ENCODE data around the gene SPO11. TPM values are rescaled to one million over a fixed set of nuclear protein-coding genes. Genes with fewer than 3 reads are reported as not detected.

SPO11 gene
- total and polyA plus RNA-seq, 2 of the 4 experiments (the other 2 are of a cell fraction) = not detected

- Histone ChIP-seq H3K56ac (ENCODE audit: extremely low read depth, insufficient read depth, low read length) (no peak overlapping the region), H3K4me2 (ENCODE audit: low read depth, low read length) (no peak overlapping the region), H2AK5ac (ENCODE audit: low read depth, low read length) (no peak overlapping the region), H2AK9ac (replicated peaks; ENCODE audit: low read depth, low read length, poor library complexity) (no peak overlapping the region), H3K27me3 (ENCODE audit: control insufficient read depth, insufficient read depth, low read length) (peaks cover 15% of the 10 kb centered on the region), H3K9me3 (ENCODE audit: control insufficient read depth, insufficient read depth, low read length) (no peaks in the 10 kb centered on the region), H4K8ac (ENCODE audit: low read depth in 2 of 2, low read length in 2 of 2) (no peak overlapping the region), H3K27ac (ENCODE audit: insufficient read depth, low read length) (no peak overlapping the region), H4K20me1 (ENCODE audit: insufficient read depth, low read length) (no peaks in the 10 kb centered on the region), H3K79me1 (ENCODE audit: low read depth in 1 of 2, low read length in 2 of 2) (no peaks in the 10 kb centered on the region), H3K36me3 (ENCODE audit: control insufficient read depth, insufficient read depth, low read length) (no peaks in the 10 kb centered on the region), H3K4me1 (ENCODE audit: control insufficient read depth, insufficient read depth, low read length) (peaks cover under 1% of the 10 kb centered on the region; the same call in 1 of the 2 replicates), H4K5ac (ENCODE audit: low read depth, low read length) (no peak overlapping the region), H3K23ac (ENCODE audit: low read depth, low read length) (no peak overlapping the region), H2AFZ (replicated peaks; ENCODE audit: low read length, poor library complexity) (no peak overlapping the region), H2BK5ac (ENCODE audit: low read depth, low read length, poor library complexity, severe bottlenecking) (no peak overlapping the region), H2BK20ac (ENCODE audit: low read depth, low read length) (no peak overlapping the region), H4K91ac (ENCODE audit: insufficient read depth, low read depth, low read length) (no peak overlapping the region), H3K9ac (ENCODE audit: low read depth, low read length) (no peak overlapping the region), H3K14ac (replicated peaks; ENCODE audit: low read depth, low read length) (no peak overlapping the region), H2BK15ac (ENCODE audit: low read depth, low read length) (no peak overlapping the region), H3K4ac (ENCODE audit: low read depth, low read length) (no peak overlapping the region), H3K4me3 (ENCODE audit: insufficient read depth, low read depth, low read length) (no peak overlapping the region), H3K9me1 (ENCODE audit: insufficient read depth, low read length) (no peaks in the 10 kb centered on the region), H2BK120ac (ENCODE audit: low read depth, low read length) (no peak overlapping the region), H3K18ac (ENCODE audit: low read depth, low read length) (no peak overlapping the region)
- ATAC-seq (ENCODE audit: low read depth) (no peak), DNase-seq (no peak)
- TF ChIP-seq MAFK (IDR thresholded peaks at IDR 0.05; ENCODE audit: low read depth, low read length) (no peak), RCOR1 (IDR thresholded peaks at IDR 0.05; ENCODE audit: insufficient replicate concordance, low read length) (no peak), MAZ (IDR thresholded peaks at IDR 0.05; ENCODE audit: borderline replicate concordance, low read depth, low read length) (no peak), USF2 (IDR thresholded peaks at IDR 0.05; ENCODE audit: low read depth, low read length) (no peak)
- intact Hi-C loops (cut with micrococcal nuclease) (no loop called here), in situ Hi-C loops (cut with MboI; ENCODE audit: low sequenced_read_pairs) (no loop called here), dilution Hi-C loops (cut with HindIII; ENCODE audit: low sequenced_read_pairs, unreplicated experiment) (no loop called here)
- ChIA-PET POLR2A (ENCODE audit: unreplicated experiment) (no interaction called here), CTCF (no interaction called here)
- no TSS peak for BruUV-seq (replicated peaks)
- WGBS, 2 experiments (ENCODE audit: extremely low coverage in 2 of 2, insufficient read length in 1 of 2) = 7% methylated on average over 5 of the region's 18 CpGs; no CpG with 5 or more reads in 1 of the 2 experiments
Observed at GRCh38 chr20:57282670-57283361, 46.8 kb upstream of the SPO11 start.

Measured in IMR-90 (cell line).